ENCODE measurements around the gene C11orf65.

- TF ChIP-seq ZNF292 (tag by site-specific recombination; IDR thresholded peaks at IDR 0.05; ENCODE audit: borderline replicate concordance, low read depth) (no peak), ZNF792 (tag by site-specific recombination; IDR thresholded peaks at IDR 0.05) (no peak), ZNF600 (tag by site-specific recombination; IDR thresholded peaks at IDR 0.05) (no peak), MZF1 (tag by site-specific recombination; IDR thresholded peaks at IDR 0.05; ENCODE audit: borderline replicate concordance) (no peak), ZNF558 (tag by site-specific recombination; IDR thresholded peaks at IDR 0.05) (no peak), ZNF2 (tag by site-specific recombination; IDR thresholded peaks at IDR 0.05) (no peak), ZNF311 (tag by site-specific recombination; IDR thresholded peaks at IDR 0.05; ENCODE audit: borderline replicate concordance) (no peak)
- TF ChIP-seq, protein P1, sequence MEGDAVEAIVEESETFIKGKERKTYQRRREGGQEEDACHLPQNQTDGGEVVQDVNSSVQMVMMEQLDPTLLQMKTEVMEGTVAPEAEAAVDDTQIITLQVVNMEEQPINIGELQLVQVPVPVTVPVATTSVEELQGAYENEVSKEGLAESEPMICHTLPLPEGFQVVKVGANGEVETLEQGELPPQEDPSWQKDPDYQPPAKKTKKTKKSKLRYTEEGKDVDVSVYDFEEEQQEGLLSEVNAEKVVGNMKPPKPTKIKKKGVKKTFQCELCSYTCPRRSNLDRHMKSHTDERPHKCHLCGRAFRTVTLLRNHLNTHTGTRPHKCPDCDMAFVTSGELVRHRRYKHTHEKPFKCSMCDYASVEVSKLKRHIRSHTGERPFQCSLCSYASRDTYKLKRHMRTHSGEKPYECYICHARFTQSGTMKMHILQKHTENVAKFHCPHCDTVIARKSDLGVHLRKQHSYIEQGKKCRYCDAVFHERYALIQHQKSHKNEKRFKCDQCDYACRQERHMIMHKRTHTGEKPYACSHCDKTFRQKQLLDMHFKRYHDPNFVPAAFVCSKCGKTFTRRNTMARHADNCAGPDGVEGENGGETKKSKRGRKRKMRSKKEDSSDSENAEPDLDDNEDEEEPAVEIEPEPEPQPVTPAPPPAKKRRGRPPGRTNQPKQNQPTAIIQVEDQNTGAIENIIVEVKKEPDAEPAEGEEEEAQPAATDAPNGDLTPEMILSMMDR (tag by site-specific recombination; IDR thresholded peaks at IDR 0.05), result no peak
Observed at GRCh38 chr11:108466405-108466804, 924 bp downstream of the C11orf65 start.

Measured in HEK293 (cell line).